HepG2 (cell line): ENCODE results near the gene PEX14. TPM values are rescaled to one million over a fixed set of nuclear protein-coding genes. Genes with fewer than 3 reads are reported as not detected.

Experiments used
- ADNP ChIP-seq: sonication (generic); formaldehyde crosslinking; IDR thresholded peaks from 2 replicates; pipeline ENCODE4 v1.4.0; 2020; ENCODE audit warnings: missing genetic modification reagents
- ATF4 ChIP-seq, 2 experiments: fragments of 450-650 bp in 1 of 2; sonication (generic) in 1 of 2; formaldehyde crosslinking; IDR thresholded peaks; 2 replicates each; pipeline versions ENCODE4 v1.5.0 to v1.8.0; 2020 to 2022; ENCODE audit warnings: mild to moderate bottlenecking in 1 of 2, missing genetic modification reagents in 1 of 2
- GABPB1 ChIP-seq: IDR thresholded peaks from 2 replicates; pipeline ENCODE4 v1.6.1; 2016; ENCODE audit warnings: mild to moderate bottlenecking, missing genetic modification reagents, moderate library complexity, missing compliant biosample characterization
- KAT8 ChIP-seq: IDR thresholded peaks from 2 replicates; pipeline ENCODE4 v1.6.1; 2016; ENCODE audit warnings: missing genetic modification reagents, missing compliant biosample characterization
- KLF6 ChIP-seq: IDR thresholded peaks from 2 replicates; pipeline ENCODE4 v1.8.0; 2016; ENCODE audit warnings: missing biosample characterization, missing genetic modification reagents
- NFYC ChIP-seq: IDR thresholded peaks from 2 replicates; pipeline ENCODE4 v1.6.1; 2016; ENCODE audit warnings: missing genetic modification reagents, missing compliant biosample characterization
- NONO ChIP-seq, 2 experiments: fragments of 450-650 bp in 1 of 2; sonication (generic) in 1 of 2; formaldehyde crosslinking in 1 of 2; IDR thresholded peaks in 1 of 2; conservative IDR thresholded peaks in 1 of 2; 2 replicates each; pipeline versions ENCODE4 v1.6.1 to v1.8.0; 2017 to 2022; ENCODE audit warnings: mild to moderate bottlenecking in 1 of 2, missing genetic modification reagents in 1 of 2, moderate library complexity in 1 of 2
- SPEN ChIP-seq: sonication (generic); formaldehyde crosslinking; IDR thresholded peaks from 2 replicates; pipeline ENCODE4 v1.5.1; 2020; ENCODE audit warnings: low read depth, mild to moderate bottlenecking, missing genetic modification reagents
- TSC22D2 ChIP-seq: sonication (generic); formaldehyde crosslinking; IDR thresholded peaks from 2 replicates; pipeline ENCODE4 v1.5.1; 2020; ENCODE audit warnings: missing genetic modification reagents, mild to moderate bottlenecking, borderline replicate concordance
- XRCC5 ChIP-seq: fragments of 200-400 bp; formaldehyde crosslinking; optimal IDR thresholded peaks from 2 replicates; pipeline ENCODE3; 2017; ENCODE audit warnings: mild to moderate bottlenecking, low read length
- ZBTB10 ChIP-seq: sonication (generic); formaldehyde crosslinking; IDR thresholded peaks from 2 replicates; pipeline ENCODE4 v1.4.0; 2020; ENCODE audit warnings: missing genetic modification reagents, borderline replicate concordance
- ZBTB4 ChIP-seq: sonication (generic); formaldehyde crosslinking; IDR thresholded peaks from 2 replicates; pipeline ENCODE4 v1.4.0; 2020; ENCODE audit warnings: missing genetic modification reagents, mild to moderate bottlenecking, borderline replicate concordance
- ZNF263 ChIP-seq: sonication (generic); formaldehyde crosslinking; IDR thresholded peaks from 2 replicates; pipeline ENCODE4 v1.4.0; 2020; ENCODE audit warnings: missing genetic modification reagents
- ZNF580 ChIP-seq: IDR thresholded peaks from 2 replicates; pipeline ENCODE4 v1.6.1; 2016; ENCODE audit warnings: low read depth, borderline replicate concordance
- ZNF703 ChIP-seq: sonication (generic); formaldehyde crosslinking; IDR thresholded peaks from 2 replicates; pipeline ENCODE4 v1.5.1; 2020; ENCODE audit warnings: missing genetic modification reagents, mild to moderate bottlenecking, moderate library complexity, borderline replicate concordance
- polyA plus RNA-seq, 8 experiments: library from polyadenylated mRNA; depleted of rRNA in 3 of 8; stranded (reverse) in 7 of 8; unstranded in 1 of 8; fragments of >200 nt; fragmentation: Illumina TruSeq in 4 of 8; extraction: Trizol in 4 of 8; gene quantifications; 2 replicates each; pipeline versions ENCODE4 v1.2.1 to v1.2.3, GENCODE V29; 2011 to 2016; ENCODE audit warnings: low read depth in 4 of 8, missing spikeins in 1 of 8, mixed read lengths in 1 of 8; ENCODE audit not compliant: insufficient read depth in 1 of 8
- total RNA-seq, 5 experiments: library from RNA; depleted of rRNA; stranded (reverse); fragments of >200 nt; fragmentation: Illumina TruSeq; extraction: Trizol; gene quantifications; 2 replicates each; pipeline ENCODE4 v1.2.3, GENCODE V29; 2016; ENCODE audit warnings: low read depth in 1 of 5

PEX14 gene
- total and polyA plus RNA-seq, 2 of the 13 experiments (the other 11 are each of a cell fraction or from before 2014, with no cell fraction given), result 6.5 to 9.9 TPM

GRCh38 chr1:10679496-10680220, 204.9 kb downstream of the PEX14 start (continued):
- TF ChIP-seq ZBTB4 (CRISPR knock-in tag) (0 out of 2 replicates have a peak, but pooled peaks have one; percentile 9), GABPB1 (no peak), SPEN (CRISPR knock-in tag) (no peak), TSC22D2 (CRISPR knock-in tag) (0 out of 2 replicates have a peak, but pooled peaks have one; percentile 35), ZNF263 (no peak), KLF6 (CRISPR knock-in tag) (0 out of 2 replicates have a peak, but pooled peaks have one; percentile 30), NFYC (CRISPR knock-in tag) (peak; percentile 59), XRCC5 (peak; percentile 82), ZNF580 (CRISPR knock-in tag) (peak; percentile 31; the same call in 1 of the 2 replicates), KAT8 (CRISPR knock-in tag) (peak; percentile 47), ADNP (CRISPR knock-in tag) (no peak), ATF4 (CRISPR knock-in tag; IDR thresholded peaks at IDR 0.05) (0 out of 4 replicates have a peak, but pooled peaks of 1 of the 2 experiments have one; percentile 19), NONO (IDR thresholded peaks at IDR 0.05) (no peak), NONO (CRISPR knock-in tag; conservative IDR thresholded peaks at IDR 0.05) (0 out of 2 replicates have a peak, but pooled peaks have one; percentile 32), ZNF703 (CRISPR knock-in tag) (no peak), ZBTB10 (CRISPR knock-in tag) (no peak)
